Right lobe of liver (tissue), 6 donors: ENCODE results near the gene PPP1R26. TPM values are rescaled to one million over a fixed set of nuclear protein-coding genes. Genes with fewer than 3 reads are reported as not detected.

ENCODE experiments used
- ATAC-seq, 4 donors: fragments of 200-7000 bp; cut with Tn5 transposase; one replicate each; pipeline ENCODE4 v1.9.1; 2020; ENCODE audit warnings: mild to moderate bottlenecking in 4 of 4, moderate library complexity in 4 of 4
- DNase-seq, 3 donors: peaks; one replicate each; pipeline ENCODE4 v3.0.0-alpha.2; 2020
- H3K27ac ChIP-seq, 3 donors: fragments of 200-600 bp; one replicate each; pipeline ENCODE4 v1.8.0; 2022
- H3K27me3 ChIP-seq, 2 donors: fragments of 200-600 bp; one replicate each; pipeline ENCODE4 v1.8.0; 2022
- H3K36me3 ChIP-seq, 4 donors: fragments of 200-600 bp; sonication (generic) in 1 of 4; one replicate each; pipeline versions ENCODE4 v1.5.1 to v1.8.0; 2017 to 2022; ENCODE audit warnings: control low read depth in 1 of 4
- H3K4me1 ChIP-seq, 4 donors: fragments of 200-600 bp; sonication (generic) in 1 of 4; one replicate each; pipeline versions ENCODE4 v1.5.1 to v1.8.0; 2017 to 2022; ENCODE audit warnings: control low read depth in 1 of 4
- H3K4me3 ChIP-seq, 3 donors: fragments of 200-600 bp; one replicate each; pipeline ENCODE4 v1.8.0; 2022
- H3K9me3 ChIP-seq, 4 donors: fragments of 200-600 bp; sonication (generic) in 1 of 4; one replicate each; pipeline versions ENCODE4 v1.5.1 to v1.8.0; 2017 to 2022; ENCODE audit warnings: control low read depth in 1 of 4
- CTCF ChIP-seq, 4 donors: fragments of 200-600 bp in 3 of 4; fragments of 450-650 bp in 1 of 4; IDR thresholded peaks; one replicate each; pipeline versions ENCODE4 v1.5.1 to v1.8.0; 2016 to 2022; ENCODE audit warnings: antibody characterized with exemption in 4 of 4, mild to moderate bottlenecking in 2 of 4
- POLR2A ChIP-seq: fragments of 450-650 bp; IDR thresholded peaks from one replicate; pipeline ENCODE4 v1.6.1; 2017; ENCODE audit warnings: antibody characterized with exemption, mild to moderate bottlenecking
- WGBS: methylation state at CpG from one replicate; pipeline ENCODE4 v1.1.6; 2018; ENCODE audit warnings: low coverage, low lambda C conversion rate; ENCODE audit not compliant: insufficient coverage; ENCODE audit errors: missing lambda C conversion rate; 5-methylcytosine and 5-hydroxymethylcytosine counted together
- intact Hi-C, 2 donors: fragments of 100-400 bp; cut with DNase I; formaldehyde crosslinking; loops; one replicate each; pipeline versions ENCODE4 v1.11.2 to v1.14.1; 2022
- total RNA-seq, 6 experiments: library from RNA; depleted of rRNA in 2 of 6; stranded (reverse); fragments of >200 nt in 2 of 6; fragmentation: NEBNext Ultra II Directional in 3 of 6; extraction: Animal tissue kit (Norgen Biotek cat#: 25700) in 3 of 6; gene quantifications; one replicate each; pipeline versions ENCODE4 v1.1.0 to v1.2.4, GENCODE V29; 2016 to 2023
- donor health status: DM: no; HTN: yes; CAD: no.
- donor health status: DM: no; HTN: no; CAD: no.
- donor health status: DM: no; HTN: no; CAD: no.
- donor health status: DM: no; HTN: yes; CAD: no.
- donor health status: DM: no; HTN: yes; CAD: no.

The PPP1R26 gene
- total RNA-seq, 6 experiments from 2014 or later, result 5.1 to 9.0 (median 7.7) TPM

DNA sequence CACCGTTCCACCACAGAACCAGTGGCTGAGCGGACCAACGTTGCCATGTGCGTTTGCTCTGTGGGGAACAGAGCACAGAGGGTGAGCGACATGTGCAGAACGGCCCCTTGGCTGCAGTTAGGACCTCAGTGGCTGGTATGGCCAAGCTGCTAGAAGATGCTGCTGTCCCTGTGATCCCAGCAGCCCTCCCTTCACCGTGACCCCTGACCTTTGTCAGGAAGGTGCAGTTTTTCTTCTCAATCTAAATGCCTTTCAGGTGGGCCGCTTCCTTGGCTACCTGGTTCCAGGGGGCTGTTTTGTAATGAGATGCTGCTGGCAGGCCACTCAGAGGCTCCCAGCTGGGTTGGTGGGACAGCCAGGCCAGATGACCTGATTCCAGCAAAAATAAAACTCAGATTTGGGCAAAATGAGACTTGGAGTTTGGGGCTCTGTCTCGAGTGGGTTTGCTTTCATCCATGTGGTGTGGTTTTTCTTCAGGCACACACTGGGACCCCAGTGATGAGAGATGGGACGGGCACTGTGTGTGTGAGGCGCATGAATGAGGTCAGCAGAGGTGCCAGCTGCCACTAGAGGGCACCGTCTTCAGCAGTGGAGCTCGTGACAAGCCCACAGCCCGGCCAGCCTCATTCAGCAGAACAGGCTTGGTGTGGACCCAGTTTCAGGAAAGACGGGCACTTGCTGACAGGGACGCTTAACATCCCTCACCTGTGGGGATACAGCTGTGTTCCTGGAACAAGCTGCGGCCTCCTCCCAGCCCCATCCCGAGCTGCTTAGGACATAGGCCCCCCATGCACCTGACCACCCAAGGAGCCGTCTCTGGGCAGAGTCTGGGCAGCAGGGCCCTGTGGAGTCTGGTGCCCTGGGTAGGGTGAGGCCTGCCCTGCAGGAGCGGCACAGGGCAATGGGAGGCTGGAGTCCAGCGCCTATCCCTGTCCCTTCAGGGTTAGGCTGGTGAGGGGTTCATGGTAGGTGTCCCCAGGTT, 25.0 kb downstream of the PPP1R26 start:
- H3K9me3 ChIP-seq, result no peaks in the 10 kb centered on the region
- ATAC-seq (peak in 3 of 4 donors; percentile 8 to 36 (median 23)), DNase-seq (peak; percentile 54 to 69 (median 62))
- peaks cover 0 to 14% (median 8%) of the 10 kb centered on the region in 4 donors for H3K36me3 ChIP-seq
- intact Hi-C loops, result no loop called here
- peaks cover 0 to 9% (median 3%) of the 10 kb centered on the region in 4 donors for H3K4me1 ChIP-seq
- TF ChIP-seq POLR2A (no peak), CTCF (IDR thresholded peaks at IDR 0.05) (peak in 3 of 4 donors; percentile 70 to 75 (median 71))
- H3K27ac ChIP-seq, result no peak overlapping the region
- no peaks in the 10 kb centered on the region for H3K27me3 ChIP-seq
- H3K4me3 ChIP-seq, result no peak overlapping the region
- WGBS, result 79% methylated on average over 5 of the region's 21 CpGs

DNA sequence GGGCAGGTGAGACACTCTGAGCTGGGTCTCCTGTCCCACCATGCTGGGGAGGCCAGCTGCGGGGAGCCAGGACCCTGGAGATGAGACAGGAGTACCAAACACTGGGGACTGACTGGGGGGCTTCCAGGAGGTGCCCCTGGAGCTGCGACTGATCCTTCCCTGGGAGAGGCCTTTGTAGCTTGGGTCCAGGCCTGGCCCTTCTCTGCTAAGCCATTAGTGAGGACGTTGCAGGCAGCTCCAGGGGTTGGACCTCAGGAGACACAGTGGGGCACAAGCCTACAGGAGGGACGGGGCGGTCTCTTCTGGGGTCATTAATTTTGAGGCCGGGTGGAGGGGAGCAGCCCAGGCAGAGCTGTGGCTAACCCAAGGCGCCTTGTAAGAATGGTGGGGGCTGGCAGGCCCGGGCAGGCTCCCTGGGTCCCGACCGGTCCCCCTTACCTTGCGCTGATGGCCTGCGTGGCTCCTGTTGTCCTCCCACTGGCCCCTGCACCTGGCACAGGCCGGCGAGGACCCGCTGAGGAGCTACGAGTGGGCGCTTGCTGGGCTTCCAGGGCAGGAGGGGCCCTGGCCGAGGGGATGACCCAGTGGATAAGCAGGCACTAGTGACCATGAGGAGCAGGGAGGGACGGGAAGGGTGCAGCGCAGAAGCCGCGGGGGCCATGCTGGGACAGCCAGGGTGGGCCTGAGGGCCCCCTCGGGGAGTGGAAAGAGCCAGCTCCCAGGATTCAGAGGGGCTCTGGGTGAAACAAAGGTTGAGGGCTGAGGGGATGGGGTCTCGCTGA, 26.0 kb downstream of the PPP1R26 start:
- Histone ChIP-seq H3K36me3 (peaks cover 0 to 14% (median 8%) of the 10 kb centered on the region in 4 donors), H3K27ac (no peak overlapping the region), H3K9me3 (no peaks in the 10 kb centered on the region), H3K27me3 (no peaks in the 10 kb centered on the region), H3K4me3 (no peak overlapping the region), H3K4me1 (peaks cover 0 to 9% (median 3%) of the 10 kb centered on the region in 4 donors)
- DNase-seq (peak in 2 of 3 donors; percentile 42 to 46), ATAC-seq (no peak)
- 80% methylated on average over 1 of the region's 24 CpGs for WGBS
- TF ChIP-seq POLR2A, result no peak
- intact Hi-C loops, result no loop called here

DNA sequence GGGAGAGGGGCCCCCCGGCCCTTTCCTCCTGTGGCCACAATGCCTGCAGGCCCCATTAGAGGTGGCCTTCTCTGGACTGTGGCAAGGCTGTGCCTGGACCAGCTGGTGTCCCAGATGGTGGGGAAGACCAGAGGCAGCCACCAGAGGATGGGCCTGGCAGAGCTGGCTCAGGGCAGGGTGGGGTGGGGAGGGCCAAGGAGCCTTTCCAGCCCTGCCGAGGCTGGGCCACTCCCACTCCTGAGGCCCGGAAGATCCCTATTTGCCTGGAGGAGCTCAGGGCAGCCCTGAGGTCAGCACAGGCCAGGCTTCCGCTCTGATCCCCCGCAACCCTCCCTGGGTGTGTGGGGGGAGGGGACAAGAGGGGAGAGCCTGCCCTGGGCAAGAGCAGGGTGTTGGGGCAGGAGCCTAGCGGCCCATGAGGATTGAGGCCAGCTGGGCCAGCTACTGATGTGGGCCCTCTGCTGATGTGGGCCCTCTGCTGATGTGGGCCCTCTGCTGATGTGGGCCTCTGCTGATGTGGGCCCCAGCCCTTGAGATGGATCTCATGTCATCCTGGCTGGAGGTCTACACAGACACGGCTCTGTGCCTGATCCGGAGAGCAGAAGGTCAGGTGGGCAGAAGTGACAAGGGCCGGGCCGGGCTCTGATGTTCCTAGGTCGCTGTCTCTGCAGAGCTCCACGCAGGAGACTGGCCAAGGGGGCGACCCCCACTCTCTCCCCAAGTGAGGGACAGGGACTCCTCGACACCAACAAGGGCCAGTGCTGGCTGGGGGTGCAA, 26.9 kb downstream of the PPP1R26 start:
- Histone ChIP-seq H3K4me1 (peaks cover 0 to 5% (median 1%) of the 10 kb centered on the region in 4 donors), H3K9me3 (no peaks in the 10 kb centered on the region), H3K36me3 (peaks cover 0 to 14% (median 8%) of the 10 kb centered on the region in 4 donors), H3K4me3 (no peak overlapping the region), H3K27ac (no peak overlapping the region), H3K27me3 (no peaks in the 10 kb centered on the region)
- 0% methylated on average over 2 of the region's 14 CpGs for WGBS
- TF ChIP-seq POLR2A (no peak), CTCF (IDR thresholded peaks at IDR 0.05) (no peak)
- intact Hi-C loops, result no loop called here
- ATAC-seq (peak in 2 of 4 donors; percentile 4 to 6), DNase-seq (peak in 2 of 3 donors; percentile 35 to 50)

GRCh38 chr9:135507104-135508035, 27.8 kb downstream of the PPP1R26 start:
- intact Hi-C loops, result no loop called here
- no peak for ATAC-seq
- TF ChIP-seq CTCF (IDR thresholded peaks at IDR 0.05) (no peak), POLR2A (no peak)

More at GRCh38 chr9:135507104-135508035, 27.8 kb downstream of the PPP1R26 start:
- Histone ChIP-seq H3K4me3 (no peak overlapping the region), H3K4me1 (no peaks in the 10 kb centered on the region), H3K27ac (no peak overlapping the region), H3K9me3 (no peaks in the 10 kb centered on the region), H3K27me3 (no peaks in the 10 kb centered on the region), H3K36me3 (peaks cover 0 to 14% (median 8%) of the 10 kb centered on the region in 4 donors)
- WGBS, result 88% methylated on average over 8 of the region's 23 CpGs
- DNase-seq, result peak; percentile 13 to 45 (median 36)
